A549 (cell line): ENCODE measurements around the gene SCAMP3. TPM values are rescaled to one million over a fixed set of nuclear protein-coding genes. Genes with fewer than 3 reads are reported as not detected.

Experiments used
- ATAC-seq, 2 experiments: fragments of 200-7000 bp in 1 of 2; fragments of >200 bp in 1 of 2; cut with Nextera tagmentation in 1 of 2; cut with Tn5 transposase in 1 of 2; 3 replicates each; pipeline versions ENCODE4 v1.8.0 to v1.9.1; 2018 to 2020; ENCODE audit warnings: mild to moderate bottlenecking in 1 of 2, moderate library complexity in 1 of 2
- CTCF ChIA-PET: fragments of 300-600 bp; sonication (Branson Sonifier 250); formaldehyde crosslinking; extraction: SDS; loops from one replicate; lab custom pipeline; 2021; ENCODE audit warnings: antibody characterized with exemption, inconsistent platforms; lab: Yijun Ruan, JAX
- POLR2A ChIA-PET: fragments of 350-600 bp; formaldehyde crosslinking; extraction: SDS; loops from one replicate; lab custom pipeline; 2021; ENCODE audit warnings: antibody characterized with exemption, inconsistent platforms; lab: Yijun Ruan, JAX
- DNase-seq, 2 experiments: peaks; one replicate each; pipeline versions ENCODE4 v3.0.0 to v3.0.0-alpha.2; 2011 to 2016; ENCODE audit warnings: low read depth in 1 of 2, low spot score in 1 of 2
- FAIRE-seq: peaks from 2 replicates; lab custom pipeline; 2011; peaks lifted over from hg19 to GRCh38; lab: Jason Lieb, UNC
- H3K27ac ChIP-seq, 2 experiments: fragments of >200 bp; sonication (Bioruptor Twin); formaldehyde crosslinking; 3 replicates each; pipeline ENCODE4 v1.5.1; 2016 to 2017
- H3K4me1 ChIP-seq: fragments of >200 bp; sonication (Bioruptor Twin); formaldehyde crosslinking; 3 replicates; pipeline ENCODE4 v1.6.1; 2016
- H3K4me2 ChIP-seq: fragments of >200 bp; sonication (Bioruptor Twin); formaldehyde crosslinking; 3 replicates; pipeline ENCODE4 v1.6.1; 2016
- H3K4me3 ChIP-seq: fragments of >200 bp; sonication (Bioruptor Twin); formaldehyde crosslinking; 3 replicates; pipeline ENCODE4 v1.5.1; 2016
- H3K9me3 ChIP-seq: fragments of >200 bp; sonication (Bioruptor Twin); formaldehyde crosslinking; 3 replicates; pipeline ENCODE4 v1.6.1; 2016
- EP300 ChIP-seq, 2 experiments: fragments of >200 bp; sonication (Bioruptor Twin); formaldehyde crosslinking; IDR thresholded peaks; 2 replicates in 1 of 2; 3 replicates in 1 of 2; pipeline ENCODE4 v1.6.1; 2016 to 2017
- HEYL ChIP-seq: fragments of 250-450 bp; sonication (Bioruptor Pico); IDR thresholded peaks from 2 replicates; pipeline ENCODE4 v1.8.0; 2021; ENCODE audit warnings: mild to moderate bottlenecking, moderate library complexity
- HOXA7 ChIP-seq: fragments of 250-450 bp; sonication (Bioruptor Pico); IDR thresholded peaks from 2 replicates; pipeline ENCODE4 v1.5.0; 2020; ENCODE audit warnings: mild to moderate bottlenecking, moderate library complexity
- HOXB5 ChIP-seq: fragments of 250-450 bp; sonication (Bioruptor Pico); IDR thresholded peaks from 2 replicates; pipeline ENCODE4 v1.5.0; 2020; ENCODE audit warnings: mild to moderate bottlenecking, moderate library complexity
- JUNB ChIP-seq: fragments of >200 bp; sonication (Bioruptor Twin); formaldehyde crosslinking; IDR thresholded peaks from 2 replicates; pipeline ENCODE4 v1.6.1; 2016
- KDM1A ChIP-seq: fragments of 200-600 bp; sonication (generic); IDR thresholded peaks from 2 replicates; pipeline ENCODE4 v1.6.1; 2016; ENCODE audit warnings: low read depth, mild to moderate bottlenecking
- KDM5A ChIP-seq: fragments of 200-600 bp; sonication (generic); IDR thresholded peaks from 2 replicates; pipeline ENCODE4 v1.6.1; 2016; ENCODE audit warnings: antibody characterized with exemption, mild to moderate bottlenecking
- MAZ ChIP-seq: fragments of 150-350 bp; IDR thresholded peaks from 2 replicates; pipeline ENCODE4 v1.6.1; 2014; ENCODE audit warnings: antibody characterized with exemption, low read depth, low read length, borderline replicate concordance
- NFE2L2 ChIP-seq: fragments of 150-350 bp; conservative IDR thresholded peaks from 2 replicates; pipeline ENCODE4 v1.6.1; 2014; ENCODE audit warnings: low read length
- RAD21 ChIP-seq, 2 experiments: fragments of >200 bp in 1 of 2; sonication (Bioruptor Twin) in 1 of 2; formaldehyde crosslinking in 1 of 2; IDR thresholded peaks in 1 of 2; conservative IDR thresholded peaks in 1 of 2; 2 replicates in 1 of 2; 3 replicates in 1 of 2; pipeline ENCODE4 v1.6.1; 2012 to 2018; ENCODE audit warnings: inconsistent platforms in 1 of 2
- RNF2 ChIP-seq: fragments of 200-600 bp; sonication (generic); IDR thresholded peaks from 2 replicates; pipeline ENCODE4 v1.6.1; 2016; ENCODE audit warnings: low read depth, mild to moderate bottlenecking, antibody characterized with exemption, moderate library complexity, borderline replicate concordance
- SMC3 ChIP-seq: fragments of >200 bp; sonication (Bioruptor Twin); formaldehyde crosslinking; IDR thresholded peaks from 3 replicates; pipeline ENCODE4 v1.6.1; 2018; ENCODE audit warnings: inconsistent platforms
- WGBS: methylation state at CpG from one replicate; pipeline ENCODE4 v1.1.6; 2017; ENCODE audit errors: missing lambda C conversion rate; 5-methylcytosine and 5-hydroxymethylcytosine counted together
- polyA plus RNA-seq, 4 experiments: library from polyadenylated mRNA; depleted of rRNA in 3 of 4; stranded (reverse); fragments of >200 nt; fragmentation: RNase III in 1 of 4; extraction: RNeasy Plus Mini Kit Qiagen cat#74134 plus additional on column Dnase treatment in 1 of 4; gene quantifications; 2 replicates in 3 of 4; 3 replicates in 1 of 4; pipeline ENCODE4 v1.2.3, GENCODE V29; 2011 to 2017
- TF ChIP-seq, protein P1 (sequence below): fragments of >200 bp; sonication (Bioruptor Twin); formaldehyde crosslinking; IDR thresholded peaks from 3 replicates; pipeline ENCODE4 v1.5.1; 2016
- TF ChIP-seq, protein P2 (sequence below): fragments of 250-450 bp; sonication (Bioruptor Pico); IDR thresholded peaks from 2 replicates; pipeline ENCODE4 v1.5.0; 2021; ENCODE audit warnings: mild to moderate bottlenecking, moderate library complexity, borderline replicate concordance
- TF ChIP-seq, protein P3 (sequence below): IDR thresholded peaks from 2 replicates; pipeline ENCODE4 v1.6.1; 2012
- TF ChIP-seq, protein P4 (sequence below): fragments of 200-600 bp; sonication (generic); IDR thresholded peaks from 2 replicates; pipeline ENCODE4 v1.6.1; 2016; ENCODE audit warnings: antibody characterized with exemption, mild to moderate bottlenecking, moderate library complexity
- TF ChIP-seq, protein P5 (sequence below): IDR thresholded peaks from 2 replicates; pipeline ENCODE4 v1.6.1; 2012; ENCODE audit warnings: low read depth, borderline replicate concordance
- TF ChIP-seq, protein P6 (sequence below): IDR thresholded peaks from 2 replicates; pipeline ENCODE4 v1.6.1; 2012

Gene SCAMP3
- polyA plus RNA-seq, 2 of the 4 experiments (the other 2 are of a cell fraction) = 75.9 to 135 TPM

DNA sequence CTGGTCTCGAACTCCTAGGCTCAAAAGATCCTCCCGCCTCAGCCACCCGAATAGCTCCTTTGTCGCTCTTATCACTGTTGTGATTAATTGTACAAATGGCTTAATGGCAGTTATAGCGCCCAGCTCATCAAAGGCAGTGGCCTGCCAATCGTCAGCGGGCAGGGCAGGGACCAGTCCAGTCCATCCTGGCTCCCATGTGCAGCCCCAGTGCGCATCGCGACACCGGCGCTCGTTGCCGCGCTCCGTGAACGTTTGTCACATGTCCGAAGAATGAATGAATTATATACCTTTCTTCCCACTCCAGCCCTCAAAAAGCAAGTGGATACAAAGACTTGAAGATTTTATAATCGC lies 35.3 kb downstream of the SCAMP3 start:
- Histone ChIP-seq H3K4me3 (peak overlapping the region; percentile 57), H3K27ac (peak overlapping the region; percentile 88 to 90), H3K4me2 (peak overlapping the region; percentile 84), H3K4me1 (peaks cover 43% of the 10 kb centered on the region), H3K9me3 (no peaks in the 10 kb centered on the region)
- CTCF ChIA-PET = interaction anchor here (0.6 to 6.6 kb wide), 14 partner anchors 11 to 482 kb away, joined by 3 to 96 read pairs (median 5); partner anchors contain the start of genes KRTCAP2, MTX1, THBS3 and TRIM46
- peak; percentile 70 to 72 for ATAC-seq
- POLR2A ChIA-PET = interaction anchor here (0.7 to 1.8 kb wide), 4 partner anchors 18 to 54 kb away, joined by 3 to 12 read pairs (median 4); partner anchors contain the start of gene KRTCAP2
- peak; percentile 52 to 73 for DNase-seq
- 1% methylated on average over 19 of the region's 19 CpGs for WGBS
- no peak for FAIRE-seq
- TF ChIP-seq KDM1A = 0 out of 2 replicates have a peak, but pooled peaks have one; percentile 21
- peak; percentile 42; the same call in 1 of the 2 replicates for TF ChIP-seq HOXA7 (CRISPR knock-in tag)
- peak; percentile 76 for TF ChIP-seq KDM5A
- TF ChIP-seq, protein P1, sequence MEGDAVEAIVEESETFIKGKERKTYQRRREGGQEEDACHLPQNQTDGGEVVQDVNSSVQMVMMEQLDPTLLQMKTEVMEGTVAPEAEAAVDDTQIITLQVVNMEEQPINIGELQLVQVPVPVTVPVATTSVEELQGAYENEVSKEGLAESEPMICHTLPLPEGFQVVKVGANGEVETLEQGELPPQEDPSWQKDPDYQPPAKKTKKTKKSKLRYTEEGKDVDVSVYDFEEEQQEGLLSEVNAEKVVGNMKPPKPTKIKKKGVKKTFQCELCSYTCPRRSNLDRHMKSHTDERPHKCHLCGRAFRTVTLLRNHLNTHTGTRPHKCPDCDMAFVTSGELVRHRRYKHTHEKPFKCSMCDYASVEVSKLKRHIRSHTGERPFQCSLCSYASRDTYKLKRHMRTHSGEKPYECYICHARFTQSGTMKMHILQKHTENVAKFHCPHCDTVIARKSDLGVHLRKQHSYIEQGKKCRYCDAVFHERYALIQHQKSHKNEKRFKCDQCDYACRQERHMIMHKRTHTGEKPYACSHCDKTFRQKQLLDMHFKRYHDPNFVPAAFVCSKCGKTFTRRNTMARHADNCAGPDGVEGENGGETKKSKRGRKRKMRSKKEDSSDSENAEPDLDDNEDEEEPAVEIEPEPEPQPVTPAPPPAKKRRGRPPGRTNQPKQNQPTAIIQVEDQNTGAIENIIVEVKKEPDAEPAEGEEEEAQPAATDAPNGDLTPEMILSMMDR = no peak
- TF ChIP-seq, protein P2, sequence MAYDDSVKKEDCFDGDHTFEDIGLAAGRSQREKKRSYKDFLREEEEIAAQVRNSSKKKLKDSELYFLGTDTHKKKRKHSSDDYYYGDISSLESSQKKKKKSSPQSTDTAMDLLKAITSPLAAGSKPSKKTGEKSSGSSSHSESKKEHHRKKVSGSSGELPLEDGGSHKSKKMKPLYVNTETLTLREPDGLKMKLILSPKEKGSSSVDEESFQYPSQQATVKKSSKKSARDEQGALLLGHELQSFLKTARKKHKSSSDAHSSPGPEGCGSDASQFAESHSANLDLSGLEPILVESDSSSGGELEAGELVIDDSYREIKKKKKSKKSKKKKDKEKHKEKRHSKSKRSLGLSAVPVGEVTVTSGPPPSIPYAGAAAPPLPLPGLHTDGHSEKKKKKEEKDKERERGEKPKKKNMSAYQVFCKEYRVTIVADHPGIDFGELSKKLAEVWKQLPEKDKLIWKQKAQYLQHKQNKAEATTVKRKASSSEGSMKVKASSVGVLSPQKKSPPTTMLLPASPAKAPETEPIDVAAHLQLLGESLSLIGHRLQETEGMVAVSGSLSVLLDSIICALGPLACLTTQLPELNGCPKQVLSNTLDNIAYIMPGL (CRISPR knock-in tag) = no peak
- TF ChIP-seq, protein P3, sequence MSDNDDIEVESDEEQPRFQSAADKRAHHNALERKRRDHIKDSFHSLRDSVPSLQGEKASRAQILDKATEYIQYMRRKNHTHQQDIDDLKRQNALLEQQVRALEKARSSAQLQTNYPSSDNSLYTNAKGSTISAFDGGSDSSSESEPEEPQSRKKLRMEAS = peak; percentile 90
- TF ChIP-seq MAZ = 0 out of 2 replicates have a peak, but pooled peaks have one; percentile 2
- TF ChIP-seq NFE2L2 = no peak
- TF ChIP-seq, protein P4, sequence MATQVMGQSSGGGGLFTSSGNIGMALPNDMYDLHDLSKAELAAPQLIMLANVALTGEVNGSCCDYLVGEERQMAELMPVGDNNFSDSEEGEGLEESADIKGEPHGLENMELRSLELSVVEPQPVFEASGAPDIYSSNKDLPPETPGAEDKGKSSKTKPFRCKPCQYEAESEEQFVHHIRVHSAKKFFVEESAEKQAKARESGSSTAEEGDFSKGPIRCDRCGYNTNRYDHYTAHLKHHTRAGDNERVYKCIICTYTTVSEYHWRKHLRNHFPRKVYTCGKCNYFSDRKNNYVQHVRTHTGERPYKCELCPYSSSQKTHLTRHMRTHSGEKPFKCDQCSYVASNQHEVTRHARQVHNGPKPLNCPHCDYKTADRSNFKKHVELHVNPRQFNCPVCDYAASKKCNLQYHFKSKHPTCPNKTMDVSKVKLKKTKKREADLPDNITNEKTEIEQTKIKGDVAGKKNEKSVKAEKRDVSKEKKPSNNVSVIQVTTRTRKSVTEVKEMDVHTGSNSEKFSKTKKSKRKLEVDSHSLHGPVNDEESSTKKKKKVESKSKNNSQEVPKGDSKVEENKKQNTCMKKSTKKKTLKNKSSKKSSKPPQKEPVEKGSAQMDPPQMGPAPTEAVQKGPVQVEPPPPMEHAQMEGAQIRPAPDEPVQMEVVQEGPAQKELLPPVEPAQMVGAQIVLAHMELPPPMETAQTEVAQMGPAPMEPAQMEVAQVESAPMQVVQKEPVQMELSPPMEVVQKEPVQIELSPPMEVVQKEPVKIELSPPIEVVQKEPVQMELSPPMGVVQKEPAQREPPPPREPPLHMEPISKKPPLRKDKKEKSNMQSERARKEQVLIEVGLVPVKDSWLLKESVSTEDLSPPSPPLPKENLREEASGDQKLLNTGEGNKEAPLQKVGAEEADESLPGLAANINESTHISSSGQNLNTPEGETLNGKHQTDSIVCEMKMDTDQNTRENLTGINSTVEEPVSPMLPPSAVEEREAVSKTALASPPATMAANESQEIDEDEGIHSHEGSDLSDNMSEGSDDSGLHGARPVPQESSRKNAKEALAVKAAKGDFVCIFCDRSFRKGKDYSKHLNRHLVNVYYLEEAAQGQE = peak; percentile 54
- TF ChIP-seq, protein P5, sequence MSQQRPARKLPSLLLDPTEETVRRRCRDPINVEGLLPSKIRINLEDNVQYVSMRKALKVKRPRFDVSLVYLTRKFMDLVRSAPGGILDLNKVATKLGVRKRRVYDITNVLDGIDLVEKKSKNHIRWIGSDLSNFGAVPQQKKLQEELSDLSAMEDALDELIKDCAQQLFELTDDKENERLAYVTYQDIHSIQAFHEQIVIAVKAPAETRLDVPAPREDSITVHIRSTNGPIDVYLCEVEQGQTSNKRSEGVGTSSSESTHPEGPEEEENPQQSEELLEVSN = peak; percentile 90
- TF ChIP-seq, protein P6, sequence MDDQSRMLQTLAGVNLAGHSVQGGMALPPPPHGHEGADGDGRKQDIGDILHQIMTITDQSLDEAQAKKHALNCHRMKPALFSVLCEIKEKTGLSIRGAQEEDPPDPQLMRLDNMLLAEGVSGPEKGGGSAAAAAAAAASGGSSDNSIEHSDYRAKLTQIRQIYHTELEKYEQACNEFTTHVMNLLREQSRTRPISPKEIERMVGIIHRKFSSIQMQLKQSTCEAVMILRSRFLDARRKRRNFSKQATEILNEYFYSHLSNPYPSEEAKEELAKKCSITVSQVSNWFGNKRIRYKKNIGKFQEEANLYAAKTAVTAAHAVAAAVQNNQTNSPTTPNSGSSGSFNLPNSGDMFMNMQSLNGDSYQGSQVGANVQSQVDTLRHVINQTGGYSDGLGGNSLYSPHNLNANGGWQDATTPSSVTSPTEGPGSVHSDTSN = no peak

DNA sequence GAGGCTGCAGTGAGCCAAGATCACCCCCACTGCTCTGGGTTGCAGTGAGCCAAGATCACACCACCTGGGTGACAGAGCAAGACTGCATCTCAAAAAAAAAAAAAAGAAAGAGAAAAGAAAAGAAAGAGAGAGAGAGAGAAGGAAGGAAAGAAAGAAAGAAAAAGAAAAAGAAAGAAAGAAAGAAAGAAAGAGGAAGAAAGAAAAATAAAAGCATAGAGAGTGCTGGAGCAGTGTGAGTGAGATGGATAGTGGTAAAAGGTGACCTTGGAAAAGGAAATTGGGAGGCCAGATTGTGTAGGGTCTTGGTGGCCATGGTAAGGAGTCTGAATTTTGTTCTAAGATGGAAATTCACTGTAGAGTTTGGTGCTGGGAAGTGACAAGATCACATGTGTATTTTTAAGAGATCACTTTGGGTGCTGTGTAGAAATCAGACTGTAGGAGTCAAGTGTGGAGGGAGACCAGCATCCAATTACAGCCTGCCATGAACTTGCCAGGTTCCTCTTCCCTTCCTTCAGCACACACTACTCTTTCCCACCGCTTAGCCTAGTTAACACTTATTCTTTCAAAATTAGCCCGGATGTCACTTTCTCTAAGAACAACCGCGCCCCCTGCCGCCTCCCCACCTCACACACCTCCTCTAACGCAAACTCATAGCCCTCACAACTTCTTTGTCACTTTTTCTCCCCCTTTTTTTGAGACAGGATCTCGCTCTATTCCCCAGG lies 35.8 kb downstream of the SCAMP3 start:
- Histone ChIP-seq H3K4me3 (peak overlapping the region; percentile 57), H3K27ac (peak overlapping the region; percentile 88 to 90), H3K4me2 (peak overlapping the region; percentile 84), H3K9me3 (no peaks in the 10 kb centered on the region), H3K4me1 (peaks cover 43% of the 10 kb centered on the region)
- peak; percentile 54 to 60 for ATAC-seq
- WGBS = 3% methylated on average over 7 of the region's 7 CpGs
- CTCF ChIA-PET = interaction anchor here (0.6 to 6.6 kb wide), 16 partner anchors 10 to 482 kb away, joined by 3 to 96 read pairs (median 6); partner anchors contain the start of genes KRTCAP2, MTX1, THBS3 and TRIM46
- DNase-seq = peak; percentile 70 to 77
- no peak for FAIRE-seq
- POLR2A ChIA-PET = interaction anchor here (0.7 to 1.8 kb wide), 3 partner anchors 17 to 53 kb away, joined by 3 to 12 read pairs (median 4); partner anchors contain the start of gene KRTCAP2
- TF ChIP-seq HOXA7 (CRISPR knock-in tag) (no peak), JUNB (no peak), RNF2 (no peak), RAD21 (conservative IDR thresholded peaks at IDR 0.05 in 1 of 2, IDR thresholded peaks at IDR 0.05 in 1 of 2) (peak; percentile 63 to 65; a peak in 4 of 5 replicates), HEYL (CRISPR knock-in tag) (no peak), SMC3 (peak; percentile 41; the same call in 2 of the 3 replicates), HOXB5 (CRISPR knock-in tag) (0 out of 2 replicates have a peak, but pooled peaks have one; percentile 16), EP300 (IDR thresholded peaks at IDR 0.05) (no peak)
- TF ChIP-seq, protein P5 = no peak
- TF ChIP-seq, protein P1 = peak; percentile 71
